ENCODE results near the gene WDFY4.
"Not testable (repeated sequence)": the region's sequence is repeated elsewhere in the genome, so short reads cannot be mapped to it uniquely, and the experiment has no call there.

Gene WDFY4

GRCh38 chr10:48641099-48641690 lies 43.5 kb upstream of the WDFY4 start:
- not testable (repeated sequence) for H2BK15ac ChIP-seq (ENCODE audit: low read depth, poor library complexity, severe bottlenecking)

GRCh38 chr10:48645600-48645999 lies 39.1 kb upstream of the WDFY4 start:
- Histone ChIP-seq H2BK5ac (ENCODE audit: low read depth, low read length, poor library complexity, severe bottlenecking) (no peak overlapping the region), H3K4ac (ENCODE audit: low read depth in 1 of 2, low read length in 2 of 2) (no peak overlapping the region), H3K4me2 (ENCODE audit: low read length, poor library complexity, severe bottlenecking) (no peak overlapping the region), H4K8ac (ENCODE audit: low read length) (no peak overlapping the region), H3K14ac (ENCODE audit: low read length in 2 of 2) (no peak overlapping the region), H2AFZ (ENCODE audit: low read depth, low read length) (no peak overlapping the region), H3K36me3 (ENCODE audit: control insufficient read depth in 1 of 2, insufficient read depth in 2 of 2, low read depth in 1 of 2, low read length in 2 of 2) (peaks cover 0 to 7% of the 10 kb centered on the region in 2 experiments), H3K23ac (ENCODE audit: low read length in 2 of 2) (no peak overlapping the region), H2BK120ac (ENCODE audit: low read depth, low read length) (no peak overlapping the region), H2BK15ac (ENCODE audit: low read depth, poor library complexity, severe bottlenecking) (no peak overlapping the region), H4K91ac (ENCODE audit: low read length) (no peak overlapping the region), H3K27me3 (ENCODE audit: control insufficient read depth in 1 of 2, insufficient read depth in 1 of 2, low read length in 2 of 2) (no peaks in the 10 kb centered on the region), H3K4me1 (ENCODE audit: control insufficient read depth, insufficient read depth, low read depth, low read length) (no peaks in the 10 kb centered on the region), H3K18ac (ENCODE audit: low read depth in 1 of 2, low read length in 2 of 2) (no peak overlapping the region), H2AK5ac (ENCODE audit: low read length, severe bottlenecking) (no peak overlapping the region), H3K9me3 (ENCODE audit: control insufficient read depth, low read length) (peaks cover 7% of the 10 kb centered on the region), H3K27ac (ENCODE audit: low read length, poor library complexity, severe bottlenecking) (no peak overlapping the region), H3K79me1 (replicated peaks; ENCODE audit: low read length, poor library complexity, severe bottlenecking) (no peaks in the 10 kb centered on the region), H3K4me3 (ENCODE audit: insufficient read depth in 1 of 2, low read depth in 1 of 2, low read length in 2 of 2) (no peak overlapping the region), H3K9ac (ENCODE audit: low read length) (no peak overlapping the region), H2BK12ac (ENCODE audit: low read length in 2 of 2) (no peak overlapping the region)
- 100% methylated on average over 1 of the region's 1 CpG for WGBS
- DNase-seq, result no peak

More at GRCh38 chr10:48641099-48641690, 43.5 kb upstream of the WDFY4 start:
- H3K9me3 ChIP-seq (ENCODE audit: control insufficient read depth, low read length), result peaks cover 13% of the 10 kb centered on the region
- H3K14ac ChIP-seq (ENCODE audit: low read length in 2 of 2); H3K27ac ChIP-seq (ENCODE audit: low read length, poor library complexity, severe bottlenecking); H3K4me3 ChIP-seq (ENCODE audit: insufficient read depth in 1 of 2, low read depth in 1 of 2, low read length in 2 of 2); H4K91ac ChIP-seq (ENCODE audit: low read length); H3K18ac ChIP-seq (ENCODE audit: low read depth in 1 of 2, low read length in 2 of 2); H2AK5ac ChIP-seq (ENCODE audit: low read length, severe bottlenecking); H3K9ac ChIP-seq (ENCODE audit: low read length); H3K27me3 ChIP-seq (ENCODE audit: control insufficient read depth in 1 of 2, insufficient read depth in 1 of 2, low read length in 2 of 2); H3K4ac ChIP-seq (ENCODE audit: low read depth in 1 of 2, low read length in 2 of 2); H3K79me1 ChIP-seq (replicated peaks; ENCODE audit: low read length, poor library complexity, severe bottlenecking); H3K23ac ChIP-seq (ENCODE audit: low read length in 2 of 2); H4K8ac ChIP-seq (ENCODE audit: low read length); H3K4me2 ChIP-seq (ENCODE audit: low read length, poor library complexity, severe bottlenecking); H3K4me1 ChIP-seq (ENCODE audit: control insufficient read depth, insufficient read depth, low read depth, low read length); DNase-seq; H2BK120ac ChIP-seq (ENCODE audit: low read depth, low read length); H2BK12ac ChIP-seq (ENCODE audit: low read length in 2 of 2); H2BK5ac ChIP-seq (ENCODE audit: low read depth, low read length, poor library complexity, severe bottlenecking); H3K36me3 ChIP-seq (ENCODE audit: control insufficient read depth in 1 of 2, insufficient read depth in 2 of 2, low read depth in 1 of 2, low read length in 2 of 2); H2AFZ ChIP-seq (ENCODE audit: low read depth, low read length): not testable (repeated sequence)
- 82% methylated on average over 2 of the region's 4 CpGs for WGBS

- WGBS, result over 99% methylated on average over 6 of the region's 7 CpGs
- H3K4me2 ChIP-seq (ENCODE audit: low read length, poor library complexity, severe bottlenecking); DNase-seq: not testable (repeated sequence)
Measured at GRCh38 chr10:48647073-48647472, 37.6 kb upstream of the WDFY4 start.

GRCh38 chr10:48648172-48648942 lies 36.3 kb upstream of the WDFY4 start:
- Histone ChIP-seq H3K27me3 (ENCODE audit: control insufficient read depth in 1 of 2, insufficient read depth in 1 of 2, low read length in 2 of 2) (no peaks in the 10 kb centered on the region), H3K79me1 (replicated peaks; ENCODE audit: low read length, poor library complexity, severe bottlenecking) (peaks cover 2% of the 10 kb centered on the region), H3K4me2 (ENCODE audit: low read length, poor library complexity, severe bottlenecking) (no peak overlapping the region), H4K91ac (ENCODE audit: low read length) (no peak overlapping the region), H2AFZ (ENCODE audit: low read depth, low read length) (no peak overlapping the region), H2AK5ac (ENCODE audit: low read length, severe bottlenecking) (no peak overlapping the region), H2BK15ac (ENCODE audit: low read depth, poor library complexity, severe bottlenecking) (no peak overlapping the region), H2BK12ac (ENCODE audit: low read length in 2 of 2) (no peak overlapping the region), H3K4me3 (ENCODE audit: insufficient read depth in 1 of 2, low read depth in 1 of 2, low read length in 2 of 2) (no peak overlapping the region), H3K4ac (ENCODE audit: low read depth in 1 of 2, low read length in 2 of 2) (no peak overlapping the region), H3K18ac (ENCODE audit: low read depth in 1 of 2, low read length in 2 of 2) (no peak overlapping the region), H3K36me3 (ENCODE audit: control insufficient read depth in 1 of 2, insufficient read depth in 2 of 2, low read depth in 1 of 2, low read length in 2 of 2) (peaks cover 0 to 12% of the 10 kb centered on the region in 2 experiments), H3K4me1 (ENCODE audit: control insufficient read depth, insufficient read depth, low read depth, low read length) (peaks cover 3% of the 10 kb centered on the region), H3K27ac (ENCODE audit: low read length, poor library complexity, severe bottlenecking) (no peak overlapping the region), H3K23ac (ENCODE audit: low read length in 2 of 2) (no peak overlapping the region), H3K9me3 (ENCODE audit: control insufficient read depth, low read length) (no peaks in the 10 kb centered on the region), H2BK5ac (ENCODE audit: low read depth, low read length, poor library complexity, severe bottlenecking) (no peak overlapping the region), H2BK120ac (ENCODE audit: low read depth, low read length) (no peak overlapping the region), H3K14ac (ENCODE audit: low read length in 2 of 2) (no peak overlapping the region), H4K8ac (ENCODE audit: low read length) (no peak overlapping the region), H3K9ac (ENCODE audit: low read length) (no peak overlapping the region)
- 89% methylated on average over 11 of the region's 12 CpGs for WGBS
- no peak for DNase-seq

More at GRCh38 chr10:48647073-48647472, 37.6 kb upstream of the WDFY4 start:
- not testable (repeated sequence) for H3K4me3 ChIP-seq (ENCODE audit: insufficient read depth in 1 of 2, low read depth in 1 of 2, low read length in 2 of 2); H3K79me1 ChIP-seq (replicated peaks; ENCODE audit: low read length, poor library complexity, severe bottlenecking); H2BK5ac ChIP-seq (ENCODE audit: low read depth, low read length, poor library complexity, severe bottlenecking); H2BK15ac ChIP-seq (ENCODE audit: low read depth, poor library complexity, severe bottlenecking); H4K8ac ChIP-seq (ENCODE audit: low read length); H4K91ac ChIP-seq (ENCODE audit: low read length); H3K4ac ChIP-seq (ENCODE audit: low read depth in 1 of 2, low read length in 2 of 2); H3K23ac ChIP-seq (ENCODE audit: low read length in 2 of 2); H3K14ac ChIP-seq (ENCODE audit: low read length in 2 of 2); H2BK12ac ChIP-seq (ENCODE audit: low read length in 2 of 2); H2BK120ac ChIP-seq (ENCODE audit: low read depth, low read length); H3K4me1 ChIP-seq (ENCODE audit: control insufficient read depth, insufficient read depth, low read depth, low read length); H3K9me3 ChIP-seq (ENCODE audit: control insufficient read depth, low read length); H3K27ac ChIP-seq (ENCODE audit: low read length, poor library complexity, severe bottlenecking); H3K18ac ChIP-seq (ENCODE audit: low read depth in 1 of 2, low read length in 2 of 2); H2AK5ac ChIP-seq (ENCODE audit: low read length, severe bottlenecking); H2AFZ ChIP-seq (ENCODE audit: low read depth, low read length); H3K9ac ChIP-seq (ENCODE audit: low read length); H3K27me3 ChIP-seq (ENCODE audit: control insufficient read depth in 1 of 2, insufficient read depth in 1 of 2, low read length in 2 of 2)
- peaks cover 0 to 12% of the 10 kb centered on the region in 2 experiments for H3K36me3 ChIP-seq (ENCODE audit: control insufficient read depth in 1 of 2, insufficient read depth in 2 of 2, low read depth in 1 of 2, low read length in 2 of 2)
